HG03378 (cell line): Measurements from ENCODE around the gene AHCTF1.
"Not testable (repeated sequence)": the region's sequence is repeated elsewhere in the genome, so short reads cannot be mapped to it uniquely, and the experiment has no call there.

Experiments used
- ATAC-seq: cut with Tn5 transposase; IDR thresholded peaks from one replicate; pipeline ENCODE4 v1.9.1; 2021; ENCODE audit warnings: mild to moderate bottlenecking, moderate library complexity; ENCODE audit not compliant: unreplicated experiment

AHCTF1 gene

GRCh38 chr1:246837418-246838117, 94.2 kb downstream of the AHCTF1 start:
- peak; percentile 50 for ATAC-seq

GRCh38 chr1:246836209-246836966, 95.4 kb downstream of the AHCTF1 start:
- no peak for ATAC-seq

- ATAC-seq: no peak
Measured at GRCh38 chr1:246831543-246831942, 100.2 kb downstream of the AHCTF1 start.

DNA sequence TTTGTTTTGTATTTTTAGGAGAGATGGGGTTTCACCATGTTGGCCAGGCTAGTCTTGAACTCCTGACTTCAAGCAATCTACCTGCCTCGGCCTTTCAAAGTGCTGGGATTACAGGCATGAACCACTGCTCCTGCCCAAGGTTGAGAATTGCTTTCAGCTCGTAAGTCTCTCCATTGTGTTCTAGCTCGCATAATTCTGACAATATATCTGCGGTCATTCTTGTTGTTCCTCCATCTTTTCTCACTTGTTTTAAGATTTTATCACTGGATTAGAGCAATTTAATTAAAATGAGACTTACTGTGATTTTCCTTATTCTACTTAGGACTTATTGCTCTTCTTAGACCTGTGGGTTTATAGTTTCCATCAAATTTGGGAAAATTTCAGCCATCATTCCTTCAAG, 102.9 kb downstream of the AHCTF1 start:
- no peak for ATAC-seq

GRCh38 chr1:246827396-246827795, 104.4 kb downstream of the AHCTF1 start:
- no peak for ATAC-seq

DNA sequence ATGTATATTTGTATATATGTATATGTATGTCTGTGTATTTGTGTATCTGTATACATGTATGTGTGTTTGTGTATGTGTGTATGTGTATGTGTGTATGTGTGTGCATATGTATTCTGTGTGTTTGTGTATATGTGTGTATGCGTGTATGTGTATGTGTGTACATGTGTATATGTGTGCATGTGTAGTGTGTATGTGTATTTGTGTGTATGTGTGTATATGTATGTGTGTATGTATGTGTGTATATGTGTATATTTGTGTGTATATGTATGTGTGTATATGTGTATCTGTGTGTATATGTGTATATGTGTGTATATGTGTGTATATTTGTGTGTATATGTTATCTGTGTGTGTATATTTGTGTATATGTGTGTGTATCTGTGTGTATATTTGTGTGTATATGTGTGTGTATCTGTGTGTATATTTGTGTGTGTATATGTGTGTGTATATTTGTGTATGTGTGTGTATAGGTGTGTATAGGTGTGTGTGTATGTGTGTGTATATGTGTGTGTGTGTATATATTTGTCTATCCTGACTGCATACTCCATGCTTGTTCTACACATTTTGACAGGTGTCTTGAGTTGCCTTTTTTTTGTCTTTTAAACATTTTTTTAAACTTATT, 106.1 kb downstream of the AHCTF1 start:
- no peak for ATAC-seq

- ATAC-seq: no peak
Measured at GRCh38 chr1:246824541-246824940, 107.2 kb downstream of the AHCTF1 start.

DNA sequence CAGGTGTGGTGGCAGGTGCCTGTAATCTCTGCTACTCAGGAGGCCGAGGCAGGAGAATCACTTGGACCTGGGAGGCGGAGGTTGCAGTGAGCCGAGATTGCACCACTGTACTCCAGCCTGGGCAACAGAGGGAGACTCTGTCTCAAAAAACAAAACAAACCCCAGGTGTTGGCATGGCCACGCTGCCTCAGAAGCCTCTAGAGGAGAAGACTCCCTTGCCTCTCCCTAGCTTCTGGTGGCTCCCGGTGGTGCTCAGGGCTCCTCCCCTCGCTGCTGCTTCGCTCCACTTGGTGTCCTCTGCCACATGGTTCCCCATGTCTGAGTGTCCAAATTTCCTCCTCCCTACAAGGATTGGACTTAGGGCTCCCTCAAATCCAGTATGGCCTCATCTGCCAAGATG, 109.6 kb downstream of the AHCTF1 start:
- ATAC-seq: not testable (repeated sequence)

- ATAC-seq: no peak
Measured at GRCh38 chr1:246820666-246821065, 111.1 kb downstream of the AHCTF1 start.

- not testable (repeated sequence) for ATAC-seq
Measured at GRCh38 chr1:246817778-246818177, 114.0 kb downstream of the AHCTF1 start.

DNA sequence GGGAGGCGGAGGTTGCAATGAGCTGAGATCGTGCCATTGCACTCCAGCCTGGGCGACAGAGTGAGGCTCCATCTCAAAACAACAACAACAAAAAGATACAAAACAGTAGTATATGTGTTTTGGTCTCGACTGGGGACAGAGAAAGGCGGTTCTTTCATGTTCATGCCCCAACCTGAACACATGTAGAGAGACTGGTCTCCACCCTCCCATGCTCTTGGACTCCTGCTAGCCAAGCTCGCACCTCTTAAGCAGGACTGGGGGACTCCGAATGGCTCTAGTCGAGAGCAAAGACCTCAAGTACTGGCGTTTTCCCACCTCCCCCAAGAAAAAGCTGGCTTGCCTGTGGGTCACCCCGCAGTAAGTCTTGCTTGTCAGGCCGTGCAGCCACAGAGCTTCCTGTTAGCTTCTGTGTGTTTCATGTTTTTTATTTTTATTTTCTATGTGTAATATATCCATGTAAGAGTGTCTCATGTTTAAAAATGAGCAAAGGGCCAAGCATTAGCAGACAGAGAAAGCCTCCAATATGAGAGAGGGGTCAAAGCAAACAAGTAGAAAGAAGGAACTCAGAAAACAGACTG, 116.0 kb downstream of the AHCTF1 start:
- ATAC-seq: no peak

DNA sequence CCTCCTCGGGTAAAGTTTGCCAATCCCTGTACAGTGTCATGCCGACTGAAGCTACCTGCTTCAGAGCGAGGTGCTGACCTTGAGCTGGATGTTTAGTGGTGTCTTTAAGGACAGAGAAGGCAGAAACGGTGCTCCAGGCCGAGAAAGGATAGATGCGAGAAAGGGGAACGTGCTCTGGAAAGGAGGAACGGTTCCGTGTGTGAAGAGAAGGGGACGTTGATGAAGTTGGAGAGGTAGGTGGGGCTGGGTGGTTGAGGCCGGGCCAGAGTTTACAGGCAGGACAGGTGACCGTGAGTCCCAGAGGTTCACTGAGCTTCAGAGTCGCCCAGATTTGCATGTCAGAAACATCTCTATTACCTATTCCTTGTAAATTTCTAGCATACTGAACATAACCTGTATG, 116.9 kb downstream of the AHCTF1 start:
- ATAC-seq: no peak

DNA sequence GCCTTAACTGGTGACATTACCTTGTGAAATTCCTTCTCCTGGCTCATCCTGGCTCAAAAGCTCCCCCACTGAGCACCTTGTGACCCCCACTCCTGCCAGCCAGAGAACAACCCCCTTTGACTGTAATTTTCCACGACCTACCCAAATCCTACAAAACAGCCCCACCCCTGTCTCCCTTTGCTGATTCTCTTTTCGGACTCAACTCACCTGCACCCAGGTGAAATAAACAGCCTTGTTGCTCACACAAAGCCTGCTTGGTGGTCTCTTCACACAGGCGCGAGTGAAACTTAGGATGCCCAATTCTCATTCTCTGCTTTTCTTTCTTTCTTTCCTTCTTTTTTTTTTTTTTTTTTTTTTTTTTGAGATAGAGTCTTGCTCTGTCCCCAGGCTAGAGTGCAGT, 118.4 kb downstream of the AHCTF1 start:
- not testable (repeated sequence) for ATAC-seq

- no peak for ATAC-seq
Measured at GRCh38 chr1:246811985-246812384, 119.8 kb downstream of the AHCTF1 start.

DNA sequence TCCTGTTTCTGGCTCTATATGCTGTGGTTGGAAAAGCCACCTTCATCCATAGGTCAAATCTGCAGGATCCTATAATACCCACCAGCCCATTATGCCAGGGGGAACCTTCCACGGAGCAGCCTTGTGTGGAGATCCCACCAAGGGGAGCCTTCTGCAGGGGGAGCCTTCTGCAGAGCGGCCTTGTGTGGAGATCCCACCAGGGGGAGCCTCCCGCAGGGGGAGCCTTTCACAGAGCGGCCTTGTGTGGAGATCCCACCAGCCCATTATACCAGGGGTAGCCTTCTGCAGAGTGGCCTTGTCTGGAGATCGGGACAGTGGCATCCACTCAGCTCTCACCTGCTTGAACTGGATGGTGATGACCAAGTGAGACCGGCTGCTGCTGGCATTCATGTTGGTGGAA, 122.3 kb downstream of the AHCTF1 start:
- ATAC-seq: no peak

GRCh38 chr1:246805135-246805716, 126.5 kb downstream of the AHCTF1 start:
- ATAC-seq: no peak

GRCh38 chr1:246803883-246804282, 127.9 kb downstream of the AHCTF1 start:
- no peak for ATAC-seq

GRCh38 chr1:246803373-246803772, 128.4 kb downstream of the AHCTF1 start:
- no peak for ATAC-seq

DNA sequence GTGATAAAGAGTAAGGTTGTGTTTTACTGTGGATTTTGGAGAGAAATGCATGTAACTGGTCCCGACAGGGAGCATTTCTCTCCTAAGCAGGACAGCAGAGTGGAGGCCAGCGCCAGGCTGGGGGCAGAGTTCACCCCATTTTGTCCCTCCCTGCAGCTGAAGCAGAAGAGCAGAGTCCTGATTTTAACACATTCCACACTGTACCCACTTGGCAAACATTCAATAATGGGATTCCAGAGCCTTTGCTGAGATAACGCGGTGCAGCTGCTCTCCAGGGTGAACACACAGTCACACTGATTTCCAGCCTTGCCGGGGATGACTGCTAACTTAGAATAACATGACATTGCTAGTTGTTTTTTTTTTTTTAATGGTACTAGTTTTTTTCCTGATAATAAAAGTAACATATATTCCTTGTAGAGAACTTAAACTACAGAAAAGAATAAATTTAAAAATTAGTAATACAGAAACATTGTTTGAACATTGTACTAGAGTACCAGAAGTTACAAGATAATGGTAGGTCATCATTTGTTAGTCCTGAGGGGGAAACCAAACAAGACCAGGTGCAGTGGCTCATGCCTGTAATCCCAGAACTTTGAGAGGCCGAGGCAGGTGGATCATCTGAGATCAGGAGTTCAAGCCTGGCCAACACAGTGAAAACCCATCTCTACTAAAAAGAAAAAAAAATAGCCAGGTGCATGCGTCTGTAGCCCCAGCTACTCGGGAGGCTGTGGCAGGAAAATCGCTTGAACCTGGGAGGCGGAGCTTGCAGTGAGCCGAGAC, 130.3 kb downstream of the AHCTF1 start:
- no peak for ATAC-seq

DNA sequence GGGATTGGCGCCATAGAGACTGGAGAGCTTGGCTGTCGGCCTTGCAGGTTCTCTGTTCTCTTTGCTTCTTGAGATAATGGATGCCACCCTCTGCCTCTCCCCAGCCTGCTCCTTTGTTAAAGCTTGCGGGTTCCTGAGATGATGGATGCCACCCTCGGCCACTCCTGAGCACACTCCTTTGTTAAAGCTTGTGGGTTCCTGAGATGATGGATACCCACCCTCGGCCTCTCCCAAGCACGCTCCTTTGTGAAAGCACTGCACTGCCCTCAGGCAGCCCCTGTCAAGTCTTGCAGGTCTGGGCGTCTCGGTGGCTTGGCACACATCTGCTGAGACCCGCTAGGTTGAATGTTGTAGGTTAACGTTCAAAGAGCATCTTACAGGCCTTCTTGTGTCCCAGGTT, 131.0 kb downstream of the AHCTF1 start:
- no peak for ATAC-seq

- ATAC-seq: no peak
Measured at GRCh38 chr1:246800356-246800755, 131.4 kb downstream of the AHCTF1 start.
